GM18502 (cell line): Measurements from ENCODE around the gene KRTAP4-7.
"Not testable (repeated sequence)": the region's sequence is repeated elsewhere in the genome, so short reads cannot be mapped to it uniquely, and the experiment has no call there.

ENCODE experiments used
- ATAC-seq: cut with Tn5 transposase; IDR thresholded peaks from one replicate; pipeline ENCODE4 v1.9.1; 2021; ENCODE audit warnings: mild to moderate bottlenecking; ENCODE audit not compliant: unreplicated experiment, poor library complexity

KRTAP4-7 gene

GRCh38 chr17:41064301-41064700, 19.6 kb upstream of the KRTAP4-7 start:
- no peak for ATAC-seq

- not testable (repeated sequence) for ATAC-seq
These were observed 18.8 kb upstream of the KRTAP4-7 start for GRCh38 chr17:41065016-41065689.

- no peak for ATAC-seq
These were observed 17.9 kb upstream of the KRTAP4-7 start, which contains the start of gene KRTAP2-4 for GRCh38 chr17:41065829-41066624. TSS of gene KRTAP2-4 (minus strand) at chr17:41065879. CDS start at chr17:41065845, 34 bp downstream.

- no peak for ATAC-seq
These were observed 16.7 kb upstream of the KRTAP4-7 start for GRCh38 chr17:41067281-41067680.

- no peak for ATAC-seq
These were observed 14.9 kb upstream of the KRTAP4-7 start for GRCh38 chr17:41069031-41069430.

- no peak for ATAC-seq
These were observed 12.2 kb upstream of the KRTAP4-7 start for GRCh38 chr17:41071606-41072360.

- ATAC-seq, result no peak
These were observed 10.3 kb upstream of the KRTAP4-7 start for GRCh38 chr17:41073676-41074075.

GRCh38 chr17:41076788-41077187, 7.2 kb upstream of the KRTAP4-7 start:
- no peak for ATAC-seq

- ATAC-seq, result no peak
These were observed 1.3 kb upstream of the KRTAP4-7 start for GRCh38 chr17:41082626-41083025.

GRCh38 chr17:41083427-41083826, 523 bp upstream of the KRTAP4-7 start:
- ATAC-seq, result not testable (repeated sequence)

- not testable (repeated sequence) for ATAC-seq
These were observed 4.9 kb downstream of the KRTAP4-7 start for GRCh38 chr17:41088760-41089352.

- ATAC-seq, result no peak
These were observed 12.1 kb downstream of the KRTAP4-7 start for GRCh38 chr17:41096055-41096454.

- no peak for ATAC-seq
These were observed 14.1 kb downstream of the KRTAP4-7 start, which contains the start of gene KRTAP4-8 for GRCh38 chr17:41098042-41098441. TSS of gene KRTAP4-8 (minus strand) at chr17:41098142. CDS start at chr17:41098084, 58 bp downstream.

- no peak for ATAC-seq
These were observed 14.5 kb downstream of the KRTAP4-7 start for GRCh38 chr17:41098481-41098880.

- not testable (repeated sequence) for ATAC-seq
These were observed 15.9 kb downstream of the KRTAP4-7 start for GRCh38 chr17:41099682-41100480.

GRCh38 chr17:41101586-41102259, 17.8 kb downstream of the KRTAP4-7 start, which contains the start of gene KRTAP4-16:
TSS of gene KRTAP4-16 (minus strand) at chr17:41102209. CDS start at chr17:41102209, 0 bp downstream.
- no peak for ATAC-seq

- ATAC-seq, result no peak
These were observed 19.9 kb downstream of the KRTAP4-7 start for GRCh38 chr17:41103896-41104295.

- ATAC-seq, result not testable (repeated sequence)
These were observed 20.6 kb downstream of the KRTAP4-7 start for GRCh38 chr17:41104386-41105038.
